Measurements from ENCODE around the gene PGM2L1.
"Not testable (repeated sequence)": the region's sequence is repeated elsewhere in the genome, so short reads cannot be mapped to it uniquely, and the experiment has no call there.

PGM2L1 gene

DNA sequence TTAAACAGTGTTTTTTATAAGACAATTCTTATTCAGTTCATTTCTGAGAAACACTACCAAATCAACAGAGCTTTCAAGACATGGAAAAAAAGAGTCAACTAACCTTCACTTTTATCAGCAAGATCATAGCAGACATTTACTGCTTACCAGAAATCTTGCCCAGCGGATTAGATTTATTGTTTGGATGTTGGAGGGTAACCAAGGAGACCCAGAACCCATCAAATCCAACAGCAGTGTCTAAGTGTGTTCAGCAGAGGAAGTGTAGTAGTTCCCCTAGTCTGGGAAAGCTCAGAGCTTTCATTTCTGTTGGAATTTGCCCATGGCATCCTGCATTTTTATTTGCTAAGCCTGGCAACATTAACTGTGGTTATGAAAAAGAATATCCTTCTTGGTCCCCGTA, 2.4 kb upstream of the PGM2L1 start:
- DNase-seq (ENCODE audit: low read depth, low spot score): no peak

DNA sequence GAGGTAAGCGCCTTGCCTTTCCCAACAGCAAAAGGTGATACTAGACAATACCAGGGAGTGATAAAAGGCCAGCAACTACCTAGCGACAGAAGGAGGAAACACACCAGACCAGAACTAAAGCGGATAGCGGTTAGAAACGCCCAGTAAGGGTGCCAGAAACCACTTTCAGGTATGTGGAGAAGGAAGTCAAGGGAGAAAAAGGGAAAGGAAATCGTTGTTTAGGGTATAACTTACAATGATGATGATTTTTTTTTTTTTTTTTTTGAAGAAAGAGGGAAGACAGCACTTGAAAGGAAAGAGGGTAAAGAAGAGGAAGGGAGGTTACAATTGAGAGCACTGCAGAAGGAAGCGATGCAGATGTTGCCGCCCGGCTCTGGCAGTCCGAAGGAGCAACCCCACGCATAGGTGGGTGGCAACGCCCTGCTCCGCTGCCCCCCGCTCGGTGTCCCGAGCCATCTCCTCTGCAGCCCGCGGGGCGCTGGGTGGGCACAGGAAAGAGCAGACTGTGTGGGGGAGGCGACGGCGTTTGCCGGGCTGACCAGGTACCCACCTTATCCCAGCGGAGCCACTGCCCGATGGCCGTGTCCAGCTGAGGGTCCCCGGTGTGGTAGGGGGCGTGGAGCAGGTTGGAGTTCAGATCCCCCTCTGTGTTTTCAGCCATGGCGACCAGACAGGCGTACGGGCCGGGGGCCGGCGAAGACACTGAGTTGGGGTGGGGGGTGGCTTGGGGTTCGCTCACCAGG, 561 bp downstream of the PGM2L1 start:
- no peak for DNase-seq (ENCODE audit: low read depth, low spot score)

DNA sequence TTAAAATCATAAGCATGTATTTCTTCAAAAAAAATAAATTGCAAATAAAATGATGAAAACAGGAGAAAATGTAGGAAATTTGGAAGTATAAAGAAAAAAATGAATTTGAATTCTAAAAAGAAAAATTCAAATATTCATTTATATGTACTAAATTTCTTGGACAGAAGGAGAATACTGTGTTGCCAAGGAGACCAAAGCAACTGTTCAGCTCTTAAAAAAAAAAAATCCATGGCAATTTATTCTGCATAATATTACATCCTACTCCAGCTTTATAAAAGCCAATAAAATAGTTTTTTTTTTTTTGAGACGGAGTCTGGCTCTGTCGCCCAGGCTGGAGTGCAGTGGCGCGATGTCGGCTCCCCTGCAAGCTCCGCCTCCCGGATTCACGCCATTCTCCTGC, 6.0 kb downstream of the PGM2L1 start:
- DNase-seq (ENCODE audit: low read depth, low spot score): no peak

DNA sequence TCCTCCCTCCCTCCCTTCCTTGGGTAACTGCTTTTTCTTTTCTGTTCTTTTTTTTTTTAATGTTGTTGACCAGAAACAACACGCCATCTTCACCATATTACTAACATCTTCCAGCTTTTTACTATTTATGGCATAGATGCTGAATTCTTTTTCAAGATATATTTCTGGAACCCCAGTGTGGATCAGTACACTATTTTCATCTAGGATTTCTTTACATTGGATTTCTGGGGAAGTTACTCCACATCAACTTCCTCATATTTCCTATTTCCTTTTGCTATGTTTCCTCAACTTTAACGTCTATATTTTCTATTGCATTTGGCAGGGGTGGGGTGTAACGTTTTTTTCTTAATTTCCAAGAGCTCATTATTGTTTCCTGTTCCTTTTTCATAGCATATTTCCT, 7.0 kb downstream of the PGM2L1 start:
- no peak for DNase-seq (ENCODE audit: low read depth, low spot score)

DNA sequence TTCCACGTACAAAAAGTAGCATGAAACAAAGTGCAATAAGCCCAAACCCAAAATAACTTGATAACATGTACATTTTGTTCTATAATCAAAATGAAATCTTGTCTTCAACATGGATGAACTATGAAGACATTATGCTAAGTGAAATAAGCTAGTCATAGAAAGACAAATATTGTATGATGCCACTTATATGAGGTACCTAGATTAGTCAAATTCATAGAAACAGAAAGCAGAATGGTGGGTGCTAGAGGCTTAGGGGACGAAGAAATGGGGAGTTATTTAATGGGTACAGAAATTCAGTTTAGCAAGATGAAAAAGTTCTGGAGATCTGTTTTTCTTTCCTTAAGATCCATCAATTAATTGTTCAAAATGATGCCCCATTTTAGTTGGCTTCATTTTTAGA, 7.5 kb downstream of the PGM2L1 start:
- DNase-seq (ENCODE audit: low read depth, low spot score): no peak

DNA sequence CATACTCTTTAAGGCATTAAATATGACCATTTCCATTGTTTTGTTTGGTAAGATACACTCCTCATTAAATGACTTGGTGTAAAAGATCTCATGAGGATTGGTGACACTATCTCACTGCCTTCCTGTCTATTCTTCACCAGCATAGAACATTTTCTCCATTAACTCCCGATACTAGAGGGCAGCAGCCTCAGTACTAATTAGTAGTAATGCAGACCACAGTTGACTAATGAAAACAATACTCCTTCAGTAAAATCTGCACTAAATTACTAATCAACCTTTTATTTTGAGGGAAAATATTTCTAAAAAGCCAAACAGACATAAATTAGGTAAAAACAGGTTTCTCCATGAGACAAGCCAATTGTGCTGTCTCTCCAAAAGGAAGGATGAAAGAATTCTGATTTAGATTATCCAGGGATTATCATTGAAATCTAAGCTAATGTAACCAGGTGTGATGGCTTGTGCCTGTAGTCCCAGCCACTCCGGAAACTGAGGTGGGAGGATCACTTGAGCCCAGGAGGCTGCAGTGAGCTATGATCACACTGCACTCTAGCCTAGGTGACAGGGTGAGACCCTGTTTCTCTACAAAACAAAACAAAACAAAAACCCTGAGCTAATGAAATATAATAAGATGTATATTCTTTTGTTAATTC, 9.4 kb downstream of the PGM2L1 start:
- DNase-seq (ENCODE audit: low read depth, low spot score): no peak

DNA sequence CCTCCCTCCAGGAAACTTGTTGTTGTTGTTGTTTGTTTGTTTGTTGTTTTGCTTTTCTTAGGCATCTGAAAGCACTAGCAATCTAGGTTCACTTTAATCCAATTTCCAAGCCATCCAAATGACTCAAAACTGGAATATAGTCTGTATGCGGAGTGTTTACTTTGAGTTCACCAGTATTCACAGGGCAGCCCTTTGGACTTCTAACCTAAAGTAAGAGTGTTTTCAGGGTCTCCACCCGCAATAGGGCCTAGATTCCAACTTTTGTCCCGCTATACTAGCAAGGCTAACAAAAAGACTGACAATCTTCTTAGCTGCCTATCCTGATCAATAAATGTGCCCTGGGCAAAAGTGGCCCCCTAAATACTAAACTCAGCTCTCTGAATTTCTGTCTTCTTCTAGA, 13.6 kb downstream of the PGM2L1 start:
- no peak for DNase-seq (ENCODE audit: low read depth, low spot score)

DNA sequence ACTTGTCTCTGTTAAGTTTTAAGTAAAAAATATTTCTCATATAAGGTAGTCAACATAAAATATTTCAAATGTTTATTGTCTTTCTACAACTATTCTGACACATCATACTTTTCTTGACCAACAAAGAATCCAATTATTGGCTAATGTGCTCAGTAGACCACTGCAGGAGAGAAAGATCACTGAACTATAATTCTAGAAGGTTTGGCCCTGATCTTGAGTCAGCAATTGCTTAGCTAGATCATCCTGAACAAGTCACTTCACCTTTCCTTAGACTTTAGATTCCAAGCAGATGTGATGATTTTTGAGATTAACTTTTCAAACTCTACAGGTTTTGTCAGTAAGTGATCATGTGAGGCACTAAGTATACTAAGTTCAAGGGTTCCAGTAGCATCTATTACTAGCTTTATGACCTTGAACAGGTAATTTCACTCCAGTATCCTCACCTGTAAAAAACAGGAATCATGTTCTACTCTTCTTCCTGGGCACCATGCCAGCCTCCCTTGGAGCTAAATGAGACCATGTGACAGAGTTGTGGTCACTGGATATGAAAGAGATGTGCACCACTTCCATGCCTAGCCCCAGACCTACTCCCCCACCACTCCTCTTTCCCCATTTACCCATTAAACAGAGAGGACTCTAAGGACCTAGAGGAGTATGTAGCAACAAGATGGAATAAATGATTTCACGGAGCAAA, 17.3 kb downstream of the PGM2L1 start:
- DNase-seq (ENCODE audit: low read depth, low spot score): no peak

DNA sequence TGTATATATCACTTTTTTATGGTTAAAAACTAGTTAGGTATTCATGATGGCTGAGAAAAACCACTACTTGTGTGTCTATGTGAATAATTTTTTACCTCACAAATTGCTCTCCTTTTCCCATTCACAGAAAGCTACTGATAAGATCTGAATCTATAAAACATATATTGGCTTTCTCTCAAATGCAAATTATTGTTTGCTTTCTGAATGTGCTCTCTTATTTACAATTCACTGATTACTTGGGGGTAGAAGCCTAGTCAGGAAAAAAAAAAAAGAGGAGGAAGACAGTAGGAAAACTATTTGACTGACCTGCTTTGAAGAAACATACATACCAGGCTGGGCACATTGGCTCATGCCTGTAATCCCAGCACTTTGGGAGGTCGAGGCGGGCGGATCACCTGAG, 20.5 kb downstream of the PGM2L1 start:
- DNase-seq (ENCODE audit: low read depth, low spot score): no peak

DNA sequence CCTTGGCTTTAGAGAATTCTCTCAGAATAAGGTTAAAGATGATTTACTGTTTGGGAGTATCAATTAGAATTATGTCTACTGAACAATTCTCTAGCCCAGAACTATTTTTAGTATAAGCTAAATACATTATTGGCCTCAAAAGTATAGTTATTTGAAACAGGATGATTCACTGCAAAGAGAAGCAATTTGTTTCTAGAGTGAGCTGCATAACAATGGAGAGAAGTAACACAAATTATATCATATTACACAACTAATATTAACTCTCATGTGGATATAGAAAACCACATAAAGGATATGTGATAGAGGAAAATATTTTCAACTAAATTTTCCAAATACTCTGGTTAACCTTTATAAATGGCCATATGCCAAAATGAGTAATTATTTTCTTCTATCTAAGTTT, 24.9 kb downstream of the PGM2L1 start:
- DNase-seq (ENCODE audit: low read depth, low spot score): no peak

DNA sequence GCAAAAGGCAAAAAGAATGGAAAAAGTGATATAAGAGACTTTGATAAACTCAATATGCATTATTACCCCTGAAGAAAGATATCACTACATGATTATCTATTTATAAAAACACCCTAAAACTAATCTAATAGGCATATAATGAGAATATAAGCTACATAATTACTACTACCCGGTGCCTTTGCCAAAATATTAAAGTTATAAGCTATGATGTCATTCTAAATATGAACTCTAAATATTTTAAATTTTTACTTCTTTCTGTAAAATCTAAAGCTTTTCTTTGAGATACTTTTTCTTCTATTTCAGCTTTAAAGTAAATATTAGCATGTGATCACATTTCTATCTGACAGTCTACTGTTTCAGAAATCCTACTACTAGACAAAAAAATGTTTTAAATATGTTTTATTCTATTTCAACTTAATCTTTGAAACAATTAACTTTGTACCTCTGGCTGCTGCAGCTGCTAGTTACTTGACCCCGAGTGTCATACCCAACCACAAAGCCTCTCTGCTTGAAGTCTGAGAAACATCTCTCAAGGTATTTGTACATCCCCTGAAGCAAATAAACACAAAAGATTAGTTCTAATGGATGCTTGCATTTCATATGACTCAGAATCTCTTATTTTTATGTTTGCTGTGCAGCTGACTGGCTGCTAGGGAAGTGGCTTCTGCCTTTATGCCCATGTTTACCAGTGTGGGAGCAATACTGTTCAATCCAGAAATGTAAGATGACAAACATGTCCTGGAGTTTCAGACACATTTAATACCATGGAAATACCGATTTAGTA, 26.8 kb downstream of the PGM2L1 start:
- peak; percentile 80 for DNase-seq (ENCODE audit: low read depth, low spot score)

DNA sequence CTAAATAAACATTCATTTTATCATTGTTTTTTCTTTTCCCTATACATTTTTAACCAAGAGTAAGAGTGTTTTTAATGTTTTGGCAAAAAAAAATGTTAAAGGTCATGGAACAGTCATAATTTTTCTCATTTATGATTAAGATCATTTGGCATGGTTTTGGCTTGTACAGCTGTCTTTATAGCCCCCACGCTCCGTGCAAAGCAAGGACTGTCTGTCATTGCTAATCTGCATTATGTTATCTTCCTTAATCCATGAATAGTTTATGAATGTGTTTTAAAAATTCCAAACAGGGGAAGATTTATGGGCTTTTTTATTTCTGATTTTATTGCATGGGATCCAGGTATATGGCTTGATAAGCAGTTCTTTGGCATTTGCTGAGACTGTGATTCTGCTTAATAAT, 28.1 kb downstream of the PGM2L1 start:
- DNase-seq (ENCODE audit: low read depth, low spot score): no peak

DNA sequence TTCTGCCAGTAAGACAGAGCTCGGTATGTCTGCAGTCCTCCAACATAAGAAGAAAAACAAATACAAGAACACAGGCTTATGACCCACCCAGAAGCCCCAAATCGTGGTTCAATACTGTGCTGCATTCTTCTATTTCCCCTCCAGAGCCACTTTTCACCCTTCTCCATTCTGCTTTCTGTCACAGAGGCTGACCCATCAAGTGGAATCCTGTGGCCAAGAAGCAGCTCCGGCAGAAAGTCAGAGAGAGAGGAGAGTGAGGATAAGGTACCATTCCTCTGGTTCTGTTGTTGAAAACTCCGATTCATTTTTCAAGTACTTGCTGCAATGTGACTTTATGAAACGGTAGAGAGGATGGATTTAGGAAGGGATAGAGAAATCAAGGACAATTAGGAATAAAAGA, 30.4 kb downstream of the PGM2L1 start:
- no peak for DNase-seq (ENCODE audit: low read depth, low spot score)

DNA sequence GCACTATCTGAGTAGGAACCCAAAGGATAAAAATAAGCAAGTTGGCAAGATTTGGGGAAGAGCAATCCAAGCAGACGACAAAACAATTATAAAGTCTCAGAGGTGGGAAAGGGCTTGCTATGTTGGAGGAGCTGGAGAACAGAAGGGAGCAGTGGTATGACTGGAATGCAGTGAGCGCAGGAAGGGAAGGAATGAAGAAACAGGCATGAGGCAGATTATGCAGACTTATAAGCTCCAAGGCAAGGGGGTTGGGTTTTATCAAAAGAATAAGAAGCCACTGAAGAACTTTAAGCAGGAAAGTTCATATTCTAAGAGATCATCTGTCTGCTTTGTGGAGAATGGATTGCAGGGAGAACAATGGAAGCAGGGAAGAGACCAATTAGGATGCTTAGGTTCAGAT, 31.7 kb downstream of the PGM2L1 start:
- DNase-seq (ENCODE audit: low read depth, low spot score): no peak

DNA sequence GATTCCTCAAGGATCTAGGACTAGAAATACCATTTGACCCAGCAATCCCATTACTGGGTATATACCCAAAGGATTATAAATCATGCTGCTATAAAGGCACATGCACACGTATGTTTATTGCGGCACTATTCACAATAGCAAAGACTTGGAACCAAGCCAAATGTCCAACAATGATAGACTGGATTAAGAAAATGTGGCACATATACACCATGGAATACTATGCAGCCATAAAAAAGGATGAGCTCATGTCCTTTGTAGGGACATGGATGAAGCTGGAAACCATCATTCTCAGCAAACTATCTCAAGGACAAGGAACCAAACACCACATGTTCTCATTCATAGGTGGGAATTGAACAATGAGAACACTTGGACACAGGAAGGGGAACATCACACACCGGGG, 32.4 kb downstream of the PGM2L1 start:
- not testable (repeated sequence) for DNase-seq (ENCODE audit: low read depth, low spot score)

DNA sequence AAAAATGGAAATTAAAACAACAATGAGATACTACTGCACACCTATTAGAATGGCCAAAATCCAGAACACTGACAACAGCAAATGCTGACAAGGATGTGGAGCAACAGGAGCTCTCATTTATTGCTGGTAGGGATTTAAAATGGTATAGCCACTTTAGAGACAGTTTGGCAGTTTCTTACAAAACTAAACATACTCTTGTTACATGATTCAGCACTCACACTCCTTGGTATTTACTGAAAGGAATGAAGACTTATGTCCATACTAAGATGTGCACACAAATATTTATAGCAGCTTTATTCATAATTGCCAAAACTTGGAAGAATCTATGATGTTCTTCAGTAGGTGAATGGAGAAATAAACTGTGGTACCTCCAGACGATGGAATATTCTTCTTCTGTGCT, 40.8 kb downstream of the PGM2L1 start:
- no peak for DNase-seq (ENCODE audit: low read depth, low spot score)

DNA sequence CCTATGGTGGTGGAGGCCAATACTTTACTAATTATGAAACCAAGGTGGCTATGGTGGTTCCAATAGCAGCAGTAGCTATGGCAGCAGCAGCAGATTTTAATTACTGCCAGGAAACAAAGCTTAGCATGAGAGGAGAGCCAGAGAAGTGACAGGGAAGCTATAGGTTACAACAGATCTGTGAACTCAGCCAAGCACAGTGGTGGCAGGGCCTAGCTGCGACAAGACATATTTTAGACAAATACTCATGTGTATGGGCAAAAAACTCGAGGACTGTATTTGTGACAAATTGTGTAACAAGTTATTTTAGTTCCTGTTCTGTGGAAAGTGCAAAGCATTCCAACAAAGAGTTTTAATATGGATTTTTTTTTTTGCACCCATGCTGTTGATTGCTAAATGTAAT, 42.6 kb downstream of the PGM2L1 start:
- no peak for DNase-seq (ENCODE audit: low read depth, low spot score)

DNA sequence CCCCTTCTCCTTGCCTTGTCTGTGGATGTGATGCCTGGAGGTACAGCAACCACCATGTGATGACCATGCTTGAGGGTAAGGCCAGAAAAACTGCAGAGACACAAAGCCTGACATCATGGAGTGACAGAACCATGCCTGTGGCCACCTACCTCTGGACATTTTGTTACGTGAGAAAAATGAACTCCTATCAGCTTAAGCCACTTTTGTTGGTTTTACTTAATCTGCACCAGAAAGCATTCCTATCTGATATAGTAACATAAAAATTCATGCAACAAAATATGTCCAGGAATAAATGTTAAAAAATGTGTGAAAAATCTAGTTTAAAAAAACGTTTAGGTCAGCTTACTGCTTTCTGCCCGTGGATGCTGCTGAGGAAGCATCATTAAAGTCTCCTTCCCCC, 44.2 kb downstream of the PGM2L1 start:
- DNase-seq (ENCODE audit: low read depth, low spot score): no peak

DNA sequence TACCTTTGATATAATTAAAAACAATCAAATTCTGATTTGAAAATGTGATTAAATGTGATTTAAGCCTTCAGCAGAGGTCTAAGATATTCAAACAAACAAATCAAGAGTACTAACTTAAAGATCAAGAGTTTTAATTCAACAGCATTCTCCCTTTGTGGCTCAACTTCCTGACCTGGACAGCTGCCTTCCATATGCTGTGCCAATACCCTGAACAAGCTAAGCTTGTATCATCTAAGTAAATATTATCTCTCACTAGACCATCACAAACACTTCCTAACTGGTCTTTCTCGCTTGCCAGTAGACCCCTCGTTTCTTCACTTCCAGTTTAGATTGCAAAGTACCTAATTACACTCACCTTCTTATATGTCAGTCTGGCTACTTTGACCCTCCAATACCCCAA, 50.9 kb downstream of the PGM2L1 start:
- DNase-seq (ENCODE audit: low read depth, low spot score): peak; percentile 35

DNA sequence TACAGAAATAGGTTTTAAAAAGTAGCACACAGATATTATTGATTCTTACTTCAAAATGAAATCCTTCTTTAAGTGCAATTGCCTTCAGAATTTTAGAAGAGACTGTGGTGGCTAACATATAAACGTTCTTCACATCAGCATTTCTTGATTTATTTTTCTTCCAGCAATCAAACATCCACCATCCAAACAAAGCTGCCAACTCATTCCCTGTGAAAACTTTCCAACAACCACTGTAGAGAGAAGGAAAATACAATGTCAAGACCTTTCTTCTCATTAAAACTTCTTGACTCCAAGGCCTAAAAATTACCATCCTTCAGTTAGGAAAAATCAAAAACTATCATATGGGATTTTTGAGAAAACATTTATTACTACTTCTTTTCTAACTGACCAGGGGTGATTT, 52.8 kb downstream of the PGM2L1 start:
- DNase-seq (ENCODE audit: low read depth, low spot score): no peak

DNA sequence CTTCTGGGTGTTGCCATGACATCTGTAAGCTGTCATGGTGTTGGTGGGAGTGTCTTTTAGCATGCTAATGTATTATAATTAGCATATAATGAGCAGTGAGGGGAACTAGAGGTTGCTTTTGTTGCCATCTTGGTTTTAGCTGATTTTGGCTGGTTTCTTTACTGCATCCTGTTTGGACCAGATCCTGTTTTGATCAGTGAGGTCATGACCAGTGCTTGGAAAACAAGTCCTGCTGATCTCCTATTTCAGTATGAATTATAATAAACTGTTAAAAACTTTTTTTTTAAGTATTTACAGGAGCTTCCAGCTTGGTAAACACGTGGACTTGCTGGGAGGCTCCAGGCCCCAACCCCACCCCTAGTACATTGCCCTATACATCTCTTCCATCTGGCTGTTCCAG, 56.3 kb downstream of the PGM2L1 start:
- no peak for DNase-seq (ENCODE audit: low read depth, low spot score)

DNA sequence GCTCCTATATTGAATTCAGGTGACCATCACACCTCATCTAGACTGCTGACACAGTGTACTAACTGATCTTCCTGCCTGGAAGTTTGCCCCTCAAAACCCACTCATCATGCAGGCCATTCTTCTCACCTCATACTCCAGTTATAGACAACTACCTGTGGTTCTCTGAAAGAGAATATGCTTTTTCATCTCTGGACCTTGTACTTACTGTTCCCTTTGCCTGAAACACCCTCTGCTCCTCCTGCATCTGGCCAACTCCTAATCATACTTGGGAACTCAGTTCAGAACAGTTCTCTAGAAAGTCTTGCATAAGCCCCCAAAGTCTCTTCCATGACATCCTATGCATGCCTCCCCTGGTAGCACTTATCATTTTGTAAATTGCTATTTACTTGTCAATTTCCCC, 58.6 kb downstream of the PGM2L1 start:
- DNase-seq (ENCODE audit: low read depth, low spot score): no peak

Data from smooth muscle cell of the brain vasculature (primary cell).